T-helper 22 cell (primary cell): ENCODE results near the gene SLC7A1.

Experiments
- DNase-seq: peaks from one replicate; pipeline ENCODE4 v3.0.0-alpha.2; 2020; ENCODE audit warnings: low read depth

SLC7A1 gene

DNA sequence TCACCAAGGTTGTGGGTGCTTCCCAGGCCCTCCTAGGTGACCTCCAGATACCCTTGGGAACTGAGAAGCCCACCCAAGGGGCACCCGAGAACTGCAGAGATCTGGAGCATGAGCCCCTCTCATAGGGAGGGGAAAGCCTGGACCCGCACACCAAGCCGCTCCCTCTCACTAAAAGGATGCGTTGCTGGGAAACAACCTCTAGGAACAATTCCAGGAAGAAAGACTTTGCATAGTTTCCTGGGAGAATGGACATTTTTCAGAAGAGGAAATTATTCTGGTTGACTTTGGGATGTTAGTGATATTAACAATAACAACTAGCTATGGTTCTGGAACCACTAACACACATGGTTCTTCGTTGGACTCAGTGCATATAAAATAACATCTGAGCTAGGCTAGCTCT, 64.6 kb downstream of the SLC7A1 start:
- no peak for DNase-seq

DNA sequence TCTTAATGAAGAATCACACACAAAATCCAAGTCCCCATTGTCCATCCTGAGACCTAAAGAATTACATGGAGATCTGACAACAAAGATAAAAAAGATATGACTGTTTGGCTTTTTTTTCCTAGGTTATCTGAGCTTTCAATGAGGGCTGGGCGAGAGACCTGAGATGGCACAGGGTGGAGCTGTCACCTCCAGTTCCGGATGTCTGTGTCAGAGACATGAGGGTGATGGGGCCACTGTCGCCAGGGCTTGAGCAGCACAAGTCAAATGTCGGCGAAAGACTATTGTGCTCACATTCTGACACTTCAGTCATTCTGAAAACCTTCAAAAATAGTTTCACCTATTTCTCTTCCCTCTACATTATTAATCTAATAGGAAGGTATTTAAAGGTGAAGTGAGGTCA, 65.7 kb downstream of the SLC7A1 start:
- no peak for DNase-seq

DNA sequence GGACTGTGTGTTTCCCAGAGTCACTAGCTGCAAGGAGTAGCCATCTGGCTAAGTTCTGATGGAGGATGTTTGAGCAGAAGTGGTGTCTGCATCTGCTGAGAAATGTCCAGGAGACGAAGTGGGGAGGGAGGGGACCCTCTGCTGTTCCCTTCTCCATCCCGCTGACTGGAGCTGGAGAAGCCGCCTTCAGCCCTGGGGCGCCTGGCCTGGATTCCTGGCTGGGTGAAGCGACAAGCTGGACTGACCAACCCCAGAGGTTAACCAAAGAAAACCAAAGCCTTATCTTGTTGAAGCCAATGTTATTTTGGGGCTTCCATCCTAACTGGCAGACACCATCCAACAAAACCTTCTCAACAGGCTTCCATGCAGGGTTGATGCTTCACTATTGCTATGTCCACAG, 67.6 kb downstream of the SLC7A1 start:
- no peak for DNase-seq

DNA sequence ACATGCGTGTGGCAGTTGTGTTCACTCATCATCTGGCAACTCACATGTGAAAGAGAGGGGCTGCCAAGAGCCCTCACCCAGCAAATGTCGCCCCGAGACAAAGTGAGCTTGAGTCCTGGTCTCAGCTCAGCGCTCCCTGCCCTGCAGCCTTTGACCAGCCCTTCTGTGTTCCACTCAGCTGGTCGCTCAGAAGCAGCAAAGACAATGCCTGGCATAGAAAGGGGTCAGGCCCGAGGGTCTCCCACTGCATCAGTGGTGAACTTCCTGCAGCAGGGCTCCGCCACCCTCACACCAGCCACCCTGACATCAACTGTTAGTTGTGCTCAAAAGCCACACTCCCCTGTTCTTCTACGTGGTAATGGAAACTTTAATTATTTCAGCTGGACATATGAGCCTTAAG, 68.0 kb downstream of the SLC7A1 start:
- no peak for DNase-seq

- no peak for DNase-seq
Measured at GRCh38 chr13:29526741-29527140, 68.7 kb downstream of the SLC7A1 start.

DNA sequence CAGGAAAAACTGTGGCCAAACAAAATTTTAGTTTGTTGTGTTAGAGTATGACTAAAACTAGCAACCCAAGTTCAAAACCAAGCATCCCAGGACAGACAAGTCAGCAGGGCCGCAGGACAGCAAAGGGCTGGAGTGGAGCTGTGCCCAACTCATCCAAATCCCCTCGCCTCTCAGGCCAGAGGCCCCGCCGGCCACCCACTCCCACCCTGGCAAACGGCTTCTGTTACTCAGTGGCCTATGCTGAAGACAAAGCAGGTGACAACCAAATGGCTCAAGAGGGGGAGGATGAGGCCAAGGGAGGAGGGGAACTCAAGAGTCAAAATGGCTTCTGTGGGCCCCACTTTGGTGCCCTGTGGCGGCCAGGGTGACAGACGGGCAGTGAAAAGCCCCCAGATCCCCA, 69.7 kb downstream of the SLC7A1 start:
- no peak for DNase-seq

DNA sequence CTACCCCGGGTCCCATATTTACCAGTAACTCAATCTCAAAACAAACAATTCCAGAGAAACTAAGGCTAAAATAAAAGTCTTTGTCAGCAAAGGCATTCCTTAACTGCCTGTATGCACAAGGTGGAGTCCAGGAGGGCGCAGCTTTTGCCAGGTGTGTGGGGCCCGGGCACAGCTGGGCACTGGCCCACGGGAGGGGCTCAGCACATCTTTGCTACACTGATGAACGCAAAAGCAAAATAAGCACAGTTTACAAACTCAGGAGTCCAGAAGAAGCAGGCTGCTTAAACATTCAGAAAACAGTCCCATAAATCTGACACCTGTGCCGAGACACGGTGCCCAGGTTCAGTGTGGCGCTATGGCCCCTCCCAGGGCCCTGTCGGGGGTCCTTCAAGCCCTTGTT, 70.8 kb downstream of the SLC7A1 start:
- DNase-seq, result no peak

DNA sequence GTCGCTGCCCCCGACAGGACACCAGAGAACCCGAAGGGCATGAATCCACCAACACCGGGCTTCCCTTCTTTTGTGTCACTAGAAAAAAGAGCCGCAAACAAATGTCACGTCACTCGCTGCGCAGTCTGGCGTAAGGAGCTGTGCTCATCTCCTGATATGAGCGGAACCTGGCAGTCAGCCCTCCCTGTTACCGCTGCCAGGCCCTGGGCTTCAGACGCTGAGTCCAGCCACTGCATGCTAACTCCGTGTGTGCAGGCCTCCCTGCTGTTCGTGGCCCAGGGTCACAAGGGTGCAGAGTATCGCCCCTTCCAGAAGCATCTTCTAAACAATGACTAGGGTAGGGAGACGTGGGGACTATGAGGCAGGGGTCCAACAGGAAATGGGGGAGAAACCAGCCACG, 71.3 kb downstream of the SLC7A1 start:
- DNase-seq, result no peak

GRCh38 chr13:29523199-29523961, 72.1 kb downstream of the SLC7A1 start:
- DNase-seq, result no peak

DNA sequence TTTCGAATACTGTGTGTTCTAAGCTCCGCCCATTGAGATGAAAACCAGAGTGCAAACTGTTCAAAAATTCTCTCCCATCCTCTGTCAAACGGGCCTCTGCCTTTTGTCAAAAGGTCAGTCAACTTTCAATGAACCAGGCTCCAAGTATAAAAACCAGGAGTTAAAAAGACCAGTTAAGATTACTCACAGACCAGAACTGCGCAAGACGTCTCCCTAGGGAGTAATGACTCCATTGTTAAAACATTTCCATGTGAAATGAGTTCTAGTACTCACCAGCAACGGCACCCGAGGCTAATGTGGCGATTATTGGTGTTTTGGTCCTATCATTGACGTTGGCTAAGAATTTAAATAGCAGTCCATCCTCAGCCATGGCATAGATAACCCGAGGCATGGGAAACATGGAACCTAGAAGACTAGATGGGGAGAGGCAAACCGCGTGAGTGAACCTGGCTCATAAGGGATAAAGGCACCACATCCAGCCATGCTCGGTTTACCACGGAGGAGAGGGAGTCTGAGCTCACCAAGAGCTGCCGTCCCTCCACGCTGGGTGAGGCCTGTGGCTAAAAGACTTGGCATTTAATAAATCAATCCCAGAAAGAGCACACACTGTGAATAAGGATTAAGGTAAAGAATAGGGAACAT, 73.3 kb downstream of the SLC7A1 start:
- DNase-seq, result no peak

GRCh38 chr13:29521336-29521735, 74.2 kb downstream of the SLC7A1 start:
- DNase-seq, result no peak

DNA sequence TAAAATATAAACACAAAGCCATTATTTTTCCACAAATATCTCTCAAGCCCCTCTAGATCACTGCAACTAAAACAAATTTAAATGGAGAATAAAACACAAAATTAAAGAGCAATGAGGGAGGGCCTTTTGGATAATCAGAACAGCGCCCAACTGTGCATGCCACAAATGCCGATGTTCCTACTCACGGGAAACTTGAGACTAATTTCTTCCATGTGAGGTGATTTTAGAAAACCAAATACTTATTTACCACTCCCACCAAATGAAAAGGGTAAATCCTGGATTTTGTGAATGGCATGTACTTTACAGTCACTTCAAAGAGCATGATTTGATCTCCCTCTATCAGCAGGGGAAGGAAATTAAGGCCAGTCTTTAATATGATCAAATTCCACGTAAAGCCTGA, 74.8 kb downstream of the SLC7A1 start:
- no peak for DNase-seq

DNA sequence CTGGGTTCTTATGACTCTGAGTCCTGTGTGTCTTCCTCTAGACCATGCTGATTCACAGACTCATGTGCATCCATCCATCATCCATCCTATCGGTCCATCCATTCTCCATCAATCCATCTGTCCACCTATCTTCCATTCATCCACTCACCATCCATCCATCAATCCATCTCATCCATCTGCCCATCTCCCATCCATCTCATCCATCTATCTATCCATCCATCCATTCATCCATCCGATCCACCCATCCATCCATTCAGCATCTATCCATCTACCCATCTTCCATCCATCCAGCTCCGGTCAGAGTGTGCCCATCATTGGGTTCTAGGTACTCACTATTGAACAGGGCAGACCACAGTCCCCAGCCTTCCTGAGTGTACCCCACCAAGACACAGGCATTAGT, 75.6 kb downstream of the SLC7A1 start:
- no peak for DNase-seq

DNA sequence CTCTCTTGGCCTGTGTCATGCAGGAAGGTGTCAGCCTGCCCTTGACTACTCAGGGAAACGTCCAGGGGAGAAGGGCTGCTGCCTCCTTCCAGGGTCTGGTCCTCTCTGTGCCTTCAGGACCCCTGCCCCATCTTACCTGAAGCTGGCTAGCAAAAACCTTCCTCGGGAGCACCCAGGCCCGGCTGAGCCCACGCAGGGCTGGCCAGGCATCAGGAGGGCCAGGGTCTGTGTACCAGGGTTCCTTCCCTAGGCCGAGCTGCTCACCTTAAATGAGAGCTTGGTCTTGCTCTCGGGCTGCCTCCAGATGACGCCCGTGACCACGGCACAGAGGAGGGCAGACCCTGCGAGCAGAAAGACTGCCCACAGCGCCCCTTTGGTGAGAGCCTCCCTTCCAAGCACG, 78.6 kb downstream of the SLC7A1 start:
- DNase-seq, result no peak

DNA sequence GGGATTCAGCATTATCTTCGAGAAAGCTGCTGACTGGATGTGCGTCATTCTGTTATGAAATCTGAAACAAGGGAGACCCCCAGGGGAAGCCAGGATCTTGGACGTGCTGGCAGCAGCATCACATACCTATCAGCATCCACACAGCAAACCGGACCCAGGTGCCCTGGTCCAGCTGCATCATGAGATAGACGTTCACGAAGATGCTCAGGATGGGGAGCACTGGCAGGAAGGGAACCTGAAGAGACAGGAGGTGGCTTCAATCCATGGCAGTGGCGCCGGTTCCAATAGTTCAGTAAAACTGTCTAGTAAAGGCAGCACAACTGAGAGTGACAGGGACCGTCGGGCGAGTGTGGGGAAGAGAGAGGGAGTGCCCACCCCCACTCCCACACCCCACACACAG, 79.5 kb downstream of the SLC7A1 start:
- no peak for DNase-seq

GRCh38 chr13:29515372-29515771, 80.1 kb downstream of the SLC7A1 start:
- no peak for DNase-seq

- DNase-seq, result no peak
Measured at GRCh38 chr13:29514720-29515310, 80.7 kb downstream of the SLC7A1 start.

DNA sequence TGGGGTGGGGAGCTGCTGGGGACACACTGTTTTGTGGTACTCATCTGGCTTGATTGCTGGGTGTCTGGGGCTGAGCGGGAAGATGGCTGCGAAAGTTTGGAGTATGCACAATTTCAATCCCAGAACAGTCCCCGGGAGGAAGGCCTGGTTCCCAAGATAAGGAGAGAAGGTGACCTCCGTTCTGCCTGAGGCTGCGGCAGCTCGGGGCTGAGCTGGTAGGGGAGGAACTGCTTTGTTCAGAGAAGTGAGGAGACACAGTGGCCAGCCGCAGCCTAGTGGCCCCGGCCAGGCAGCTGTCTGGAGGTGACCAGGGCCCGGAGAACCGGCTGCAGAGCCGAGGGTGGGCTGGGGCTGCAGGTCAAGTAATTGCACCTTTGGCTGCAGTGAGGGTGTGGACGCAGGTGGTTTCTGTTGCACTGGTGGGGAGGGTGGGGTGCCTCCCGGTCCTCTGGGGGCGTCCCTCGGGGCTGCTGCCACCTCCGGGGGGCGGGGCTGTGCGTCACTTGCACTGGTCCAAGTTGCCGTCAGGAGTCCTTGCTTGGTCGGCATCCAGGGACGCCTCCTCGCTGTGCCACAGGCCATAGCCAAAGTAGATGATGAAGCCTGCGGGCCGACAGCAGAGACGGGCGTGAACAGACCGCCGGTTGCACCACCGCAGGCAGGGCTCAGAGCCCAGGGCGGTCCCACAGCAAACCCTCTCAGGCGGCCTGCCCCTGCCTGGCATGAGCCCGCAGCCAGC, 81.3 kb downstream of the SLC7A1 start:
- DNase-seq, result no peak

DNA sequence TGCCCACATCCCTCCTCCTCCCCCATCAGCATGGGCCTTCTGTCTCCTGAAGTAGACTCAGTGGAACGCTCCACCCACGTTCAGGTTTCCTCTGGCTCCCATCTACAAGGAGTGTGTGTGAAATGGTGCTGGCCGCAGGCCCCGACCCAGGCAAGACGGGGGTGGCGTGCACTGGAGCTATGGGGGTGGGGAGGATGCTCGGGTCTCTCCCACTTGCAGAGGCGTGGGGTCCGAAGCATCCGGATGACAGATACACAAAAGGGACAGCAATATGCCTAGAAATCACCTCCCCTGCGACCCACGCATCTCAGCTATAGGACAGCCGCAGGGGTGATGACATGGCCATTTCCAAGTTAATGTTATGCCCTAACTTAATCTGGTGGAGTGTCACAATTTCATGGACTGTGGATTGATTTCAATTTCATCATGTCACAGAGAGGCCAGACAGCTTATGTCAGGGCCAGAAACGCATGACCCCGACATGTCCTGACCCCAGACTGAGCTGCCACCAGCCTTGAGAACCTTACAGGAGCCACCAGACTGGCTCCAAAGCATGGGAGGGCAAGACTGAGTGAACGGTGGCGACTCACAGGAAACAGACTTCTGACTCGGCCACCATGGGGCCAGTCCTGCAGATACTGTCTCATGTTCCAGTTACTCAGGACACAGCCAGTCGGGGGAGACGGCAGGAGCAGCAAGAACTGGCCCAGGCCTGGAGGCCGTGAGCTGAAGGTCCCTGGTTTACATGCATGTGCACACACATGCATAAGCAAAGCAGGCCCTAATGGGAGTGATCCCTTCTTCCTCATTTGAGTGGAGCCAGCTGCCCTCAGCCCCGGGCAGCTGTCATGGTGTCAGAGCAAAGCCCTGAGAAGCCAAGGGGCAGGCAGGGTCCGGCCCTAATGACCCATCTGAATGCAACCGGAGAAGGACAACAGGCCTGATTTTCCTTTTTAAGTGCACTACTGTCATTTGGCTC, 82.2 kb downstream of the SLC7A1 start:
- DNase-seq, result no peak

- DNase-seq, result no peak
Measured at GRCh38 chr13:29511980-29512379, 83.5 kb downstream of the SLC7A1 start.

DNA sequence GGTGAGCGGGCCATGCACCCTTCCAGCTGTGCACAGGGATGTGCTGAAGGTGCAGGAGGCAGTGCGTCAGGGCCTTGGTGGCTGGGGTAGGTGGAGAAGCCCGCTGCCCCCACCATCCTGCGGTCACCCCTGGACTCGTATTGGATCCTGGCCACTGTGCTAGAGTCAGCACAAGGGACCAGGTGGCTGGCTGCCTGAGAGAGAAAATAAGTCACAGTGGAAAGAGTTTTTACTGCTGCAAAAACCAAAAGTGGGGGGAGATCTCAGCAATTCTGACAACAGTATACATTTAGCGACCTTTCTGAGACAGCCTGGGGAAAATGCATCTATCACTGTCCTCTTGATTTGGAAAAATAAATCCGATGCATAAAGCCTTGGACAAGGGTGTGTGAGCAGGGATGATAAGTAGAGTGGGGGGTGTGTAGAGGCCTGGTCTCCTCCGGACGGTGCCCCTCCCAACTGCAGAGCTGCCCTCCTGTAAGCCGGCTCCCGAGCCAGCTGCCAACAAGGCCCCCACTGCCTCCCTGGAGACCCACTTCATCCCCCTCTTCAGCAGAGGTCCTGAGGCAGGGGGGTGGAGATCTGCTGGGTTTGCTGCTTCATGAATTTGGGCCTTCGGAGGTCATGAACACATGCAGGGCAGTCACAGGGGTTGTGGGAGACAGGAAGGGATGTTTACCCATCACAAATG, 84.2 kb downstream of the SLC7A1 start:
- no peak for DNase-seq
